ENCODE measurements around the gene MAMDC2.

The MAMDC2 gene, protein sequence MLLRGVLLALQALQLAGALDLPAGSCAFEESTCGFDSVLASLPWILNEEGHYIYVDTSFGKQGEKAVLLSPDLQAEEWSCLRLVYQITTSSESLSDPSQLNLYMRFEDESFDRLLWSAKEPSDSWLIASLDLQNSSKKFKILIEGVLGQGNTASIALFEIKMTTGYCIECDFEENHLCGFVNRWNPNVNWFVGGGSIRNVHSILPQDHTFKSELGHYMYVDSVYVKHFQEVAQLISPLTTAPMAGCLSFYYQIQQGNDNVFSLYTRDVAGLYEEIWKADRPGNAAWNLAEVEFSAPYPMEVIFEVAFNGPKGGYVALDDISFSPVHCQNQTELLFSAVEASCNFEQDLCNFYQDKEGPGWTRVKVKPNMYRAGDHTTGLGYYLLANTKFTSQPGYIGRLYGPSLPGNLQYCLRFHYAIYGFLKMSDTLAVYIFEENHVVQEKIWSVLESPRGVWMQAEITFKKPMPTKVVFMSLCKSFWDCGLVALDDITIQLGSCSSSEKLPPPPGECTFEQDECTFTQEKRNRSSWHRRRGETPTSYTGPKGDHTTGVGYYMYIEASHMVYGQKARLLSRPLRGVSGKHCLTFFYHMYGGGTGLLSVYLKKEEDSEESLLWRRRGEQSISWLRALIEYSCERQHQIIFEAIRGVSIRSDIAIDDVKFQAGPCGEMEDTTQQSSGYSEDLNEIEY

DNA sequence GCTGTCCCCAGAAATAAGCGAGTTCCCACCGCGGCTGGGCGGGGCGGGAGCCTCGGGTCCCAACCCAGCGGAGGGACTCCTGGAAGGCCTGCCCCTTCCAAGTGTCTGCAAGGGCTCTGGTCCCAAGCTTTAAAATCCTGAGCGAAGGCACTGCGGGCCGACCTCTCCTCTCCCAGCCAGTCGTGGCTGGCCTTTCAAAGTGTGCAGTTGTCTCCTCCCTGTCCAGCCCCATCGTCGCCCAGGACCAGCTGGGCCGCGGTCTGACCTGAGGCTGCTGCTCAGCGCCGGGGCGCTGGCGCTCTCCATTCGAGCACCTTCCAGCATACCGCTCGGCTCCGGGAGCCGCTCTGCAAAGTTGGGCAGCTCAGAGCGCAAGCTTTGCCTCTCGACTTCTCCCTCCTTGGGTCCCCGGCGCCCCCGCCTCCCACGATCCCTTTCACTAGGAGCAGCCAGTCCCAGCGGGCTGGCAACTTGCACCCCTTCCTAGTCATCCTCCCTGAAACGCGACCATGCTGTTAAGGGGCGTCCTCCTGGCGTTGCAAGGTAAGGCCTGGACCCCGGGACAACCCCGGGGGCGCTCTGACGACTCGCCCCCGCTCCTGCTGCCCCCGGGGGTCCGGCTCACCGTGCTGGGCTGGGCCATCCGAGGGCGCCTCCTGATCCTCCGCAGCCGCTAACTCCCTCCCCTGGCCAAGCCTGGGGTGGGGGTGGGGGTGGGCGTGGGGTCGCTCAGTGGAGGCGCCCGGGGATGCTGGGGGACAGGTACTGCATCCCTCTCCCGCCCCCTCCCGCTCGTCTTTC, at the start of gene MAMDC2:
Gene MAMDC2 (plus strand): TSS at position 160 of the 801 bp plus-strand sequence. CDS start 350 bp downstream, at position 510.
- H3K4me3 ChIP-seq (ENCODE audit: low read length): no peak within 1 kb of the TSS
- no peak for TF ChIP-seq ZNF274 (IDR thresholded peaks at IDR 0.05; ENCODE audit: low read depth, low read length)

DNA sequence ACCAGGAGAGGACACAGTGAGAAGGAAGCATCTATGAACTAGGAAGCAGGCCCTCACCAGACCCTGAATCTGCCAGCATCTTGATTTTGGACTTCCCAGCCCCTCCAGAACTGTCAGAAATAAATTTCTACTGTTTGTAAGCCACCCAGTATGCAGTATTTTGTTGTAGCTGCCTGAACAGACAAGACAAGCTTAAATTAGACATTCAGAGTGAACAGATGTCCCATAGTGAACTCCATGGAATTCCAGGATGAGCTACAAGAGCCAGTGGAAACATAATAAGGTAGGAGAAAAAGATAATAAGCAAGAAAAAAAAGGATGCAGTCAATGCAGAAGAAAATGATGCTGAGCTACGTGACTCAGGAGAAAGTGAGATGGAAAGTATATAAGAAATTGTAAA, 47.8 kb upstream of the MAMDC2 start:
- H3K4me3 ChIP-seq (ENCODE audit: low read length): no peak overlapping the region
- no peak for TF ChIP-seq ZNF274 (IDR thresholded peaks at IDR 0.05; ENCODE audit: low read depth, low read length)

DNA sequence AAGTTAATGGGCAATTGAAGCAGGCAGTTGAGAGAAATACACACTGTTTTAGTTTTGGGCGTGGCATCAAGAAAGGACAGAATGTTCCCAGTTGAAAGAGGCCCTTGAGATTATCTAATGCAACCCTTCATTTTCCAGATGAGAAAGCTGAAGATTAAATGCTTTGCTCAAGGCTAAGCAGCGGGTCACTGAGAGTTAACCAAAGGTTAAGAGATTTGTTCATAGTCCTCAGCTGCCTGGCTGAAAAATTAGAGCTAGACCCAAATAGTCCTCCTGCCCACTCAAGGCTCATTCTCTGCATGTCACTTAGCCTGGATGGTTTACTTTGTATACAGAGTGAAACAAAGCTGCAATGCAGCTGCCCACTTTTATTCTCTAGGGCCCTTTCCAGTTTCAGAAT, 46.7 kb upstream of the MAMDC2 start:
- no peak overlapping the region for H3K4me3 ChIP-seq (ENCODE audit: low read length)
- no peak for TF ChIP-seq ZNF274 (IDR thresholded peaks at IDR 0.05; ENCODE audit: low read depth, low read length)

DNA sequence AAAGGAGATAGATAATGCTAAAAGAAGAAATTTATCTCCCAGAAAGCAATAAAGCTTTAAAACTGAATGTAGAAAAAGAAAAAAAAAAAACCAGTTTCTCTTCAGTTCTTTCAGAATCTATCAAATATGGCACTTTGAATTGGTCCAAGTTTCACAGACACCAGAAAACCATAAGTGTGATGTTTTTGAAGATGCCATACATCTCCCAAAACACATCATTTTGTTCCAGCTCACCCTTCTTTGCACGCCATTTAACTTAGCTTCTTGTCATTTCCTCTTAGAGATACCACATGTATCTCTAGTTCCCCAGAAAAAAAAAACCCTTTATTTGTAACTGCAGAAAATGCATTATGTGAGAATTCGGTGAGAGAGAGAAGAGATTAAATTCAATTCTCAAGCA, 46.1 kb upstream of the MAMDC2 start:
- TF ChIP-seq ZNF274 (IDR thresholded peaks at IDR 0.05; ENCODE audit: low read depth, low read length): no peak
- H3K4me3 ChIP-seq (ENCODE audit: low read length): no peak overlapping the region

DNA sequence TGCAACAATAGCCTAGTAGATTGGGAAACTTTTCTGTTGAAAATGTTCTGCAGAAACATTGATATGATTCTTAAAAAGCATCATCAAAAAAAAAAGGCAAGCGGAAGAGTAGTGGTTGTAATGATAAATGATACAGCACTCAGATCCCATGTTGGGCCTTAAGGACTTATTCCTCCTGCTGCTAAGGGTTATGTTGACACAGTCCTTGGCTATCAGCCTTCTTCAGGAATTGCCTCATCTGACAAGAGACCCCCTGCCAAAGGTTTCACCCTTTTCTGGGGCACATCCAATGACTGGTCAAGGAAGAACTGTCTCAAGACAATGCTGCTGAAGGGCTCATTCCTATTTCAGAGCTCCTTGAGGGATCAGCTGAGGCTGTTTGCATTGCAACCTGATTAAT, 44.3 kb upstream of the MAMDC2 start:
- no peak for TF ChIP-seq ZNF274 (IDR thresholded peaks at IDR 0.05; ENCODE audit: low read depth, low read length)

DNA sequence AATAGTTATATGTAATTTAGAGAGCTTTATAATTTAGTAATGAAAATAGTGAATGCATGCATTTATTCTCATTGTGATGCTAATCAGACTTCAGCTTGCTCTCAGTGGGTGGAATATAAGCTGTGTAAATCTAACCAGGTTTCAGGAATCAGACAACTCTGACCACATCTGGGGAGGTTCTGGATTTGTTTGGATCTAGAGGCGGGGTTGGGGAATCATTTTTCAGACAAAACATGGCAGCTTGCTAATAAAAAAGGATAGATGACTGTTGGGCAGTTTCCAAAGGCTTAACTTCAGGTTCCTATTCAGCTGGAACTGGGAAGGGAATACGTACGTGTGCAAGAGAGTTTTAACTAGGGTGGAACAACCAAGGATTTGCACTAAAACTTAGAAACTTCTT, 43.2 kb upstream of the MAMDC2 start:
- no peak overlapping the region for H3K4me3 ChIP-seq (ENCODE audit: low read length)
- no peak for TF ChIP-seq ZNF274 (IDR thresholded peaks at IDR 0.05; ENCODE audit: low read depth, low read length)

More for the DNA sequence above, 44.3 kb upstream of the MAMDC2 start:
- no peak overlapping the region for H3K4me3 ChIP-seq (ENCODE audit: low read length)

DNA sequence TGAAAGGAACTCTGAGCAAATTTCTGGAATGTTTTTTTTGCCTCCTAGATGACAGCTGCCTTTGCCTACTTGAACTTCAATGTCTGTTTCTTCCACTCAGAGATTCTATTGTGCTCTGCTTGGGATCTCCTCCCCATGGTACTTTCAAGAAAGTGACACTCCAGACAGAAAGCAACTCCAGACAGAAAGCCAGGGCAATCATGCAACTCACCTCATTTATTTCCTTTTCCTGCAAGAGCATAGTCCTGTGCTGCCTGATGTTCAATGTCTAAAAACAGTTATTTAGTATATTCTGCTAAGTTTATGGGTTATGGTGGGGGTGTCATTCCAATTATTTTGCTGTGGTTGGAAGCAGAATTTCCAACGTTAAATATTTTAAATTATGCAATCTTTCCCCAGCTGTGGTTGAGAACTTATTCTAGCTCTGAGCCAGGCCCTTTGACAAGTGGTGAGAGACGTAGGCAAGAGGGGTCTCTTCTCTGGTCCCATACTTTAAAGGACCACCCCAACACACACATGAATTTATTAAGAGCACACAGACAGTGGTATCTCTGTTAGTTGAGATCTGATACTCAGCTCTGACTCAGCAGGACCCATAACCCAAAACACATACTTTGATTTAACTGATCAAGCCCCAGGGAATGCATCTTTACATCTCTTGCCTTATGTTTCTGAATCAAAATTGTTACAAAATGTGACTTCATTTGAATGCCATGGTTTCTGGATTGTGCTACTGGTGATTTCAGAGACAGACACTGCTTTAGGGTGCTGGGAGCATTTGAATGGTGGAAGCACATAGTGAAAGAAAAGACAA, 39.5 kb upstream of the MAMDC2 start:
- H3K4me3 ChIP-seq (ENCODE audit: low read length): no peak overlapping the region
- TF ChIP-seq ZNF274 (IDR thresholded peaks at IDR 0.05; ENCODE audit: low read depth, low read length): no peak

DNA sequence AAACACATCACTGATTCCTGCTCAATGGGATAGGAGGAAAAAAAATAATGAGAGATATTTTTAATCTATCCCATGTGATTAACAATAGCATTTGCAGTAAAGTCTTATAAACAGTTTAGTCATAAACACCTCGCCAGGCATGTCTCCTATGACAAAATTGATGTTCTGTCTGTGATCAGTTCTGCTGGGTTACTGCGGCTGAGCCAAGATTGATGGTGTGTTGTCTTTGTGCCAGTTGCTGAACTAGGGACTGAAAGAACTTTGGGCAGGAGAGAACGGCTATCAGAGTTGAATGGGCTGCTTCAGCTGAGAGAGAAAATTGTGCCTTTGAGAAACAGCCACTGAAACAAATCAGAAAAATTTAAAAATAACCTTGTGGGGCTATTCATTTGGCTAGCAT, 37.3 kb upstream of the MAMDC2 start:
- H3K4me3 ChIP-seq (ENCODE audit: low read length): no peak overlapping the region
- no peak for TF ChIP-seq ZNF274 (IDR thresholded peaks at IDR 0.05; ENCODE audit: low read depth, low read length)

DNA sequence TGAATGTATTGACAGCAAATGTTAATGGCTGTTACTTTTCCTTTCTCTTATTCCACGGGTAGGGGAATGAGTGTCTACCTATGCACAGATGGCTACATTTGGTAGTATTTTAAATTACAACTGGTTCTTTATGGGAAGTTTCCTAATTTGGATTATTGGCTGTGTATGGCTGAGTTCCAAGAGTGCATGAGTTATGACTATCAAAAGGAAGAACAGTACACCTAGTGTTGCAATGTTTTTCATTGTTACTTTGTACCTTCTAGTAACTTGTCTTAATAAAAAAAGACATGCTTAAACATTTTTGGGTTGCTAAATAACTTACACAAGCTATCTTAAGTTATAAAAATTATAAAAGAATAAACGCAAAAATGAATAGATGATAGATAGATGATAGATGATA, 35.8 kb upstream of the MAMDC2 start:
- H3K4me3 ChIP-seq (ENCODE audit: low read length): no peak overlapping the region
- TF ChIP-seq ZNF274 (IDR thresholded peaks at IDR 0.05; ENCODE audit: low read depth, low read length): no peak

DNA sequence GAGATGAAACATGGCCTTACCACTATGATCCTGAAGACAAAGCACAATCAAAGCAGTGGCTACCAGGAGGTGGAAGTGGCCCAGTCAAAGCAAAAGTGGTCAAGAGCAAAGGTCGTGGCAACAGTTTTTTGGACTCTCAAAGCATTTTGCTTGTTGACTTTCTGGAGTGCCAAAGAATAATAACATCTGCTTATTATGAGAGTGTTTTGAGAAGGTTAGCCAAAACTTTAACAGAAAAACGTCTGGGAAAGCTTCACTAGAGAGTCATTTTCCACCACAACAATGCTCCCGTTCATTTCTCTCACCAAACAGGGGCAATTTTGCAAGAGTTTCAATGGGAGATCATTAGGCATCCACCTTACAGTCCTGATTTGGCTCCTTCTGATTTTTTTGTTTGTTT, 33.6 kb upstream of the MAMDC2 start:
- no peak overlapping the region for H3K4me3 ChIP-seq (ENCODE audit: low read length)
- no peak for TF ChIP-seq ZNF274 (IDR thresholded peaks at IDR 0.05; ENCODE audit: low read depth, low read length)

DNA sequence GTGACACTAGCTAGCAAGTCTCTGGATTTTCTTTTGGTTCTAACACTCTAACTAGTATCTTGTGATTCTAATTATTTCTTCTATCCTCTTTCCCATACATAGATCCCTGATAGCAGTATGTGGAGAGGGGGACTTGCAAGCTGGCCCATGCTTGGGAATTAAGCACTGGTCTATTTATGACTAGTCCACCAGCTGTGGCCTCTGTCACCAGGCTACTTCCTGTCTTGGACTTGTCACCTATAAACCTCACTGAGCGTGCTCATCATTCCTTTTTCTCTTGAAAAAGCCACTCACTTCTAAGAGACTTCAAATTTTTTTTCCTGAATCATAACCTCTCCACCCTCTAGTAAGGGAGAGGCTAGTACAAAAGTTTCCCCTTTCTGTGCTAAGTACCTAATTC, 32.3 kb upstream of the MAMDC2 start:
- no peak overlapping the region for H3K4me3 ChIP-seq (ENCODE audit: low read length)
- no peak for TF ChIP-seq ZNF274 (IDR thresholded peaks at IDR 0.05; ENCODE audit: low read depth, low read length)

DNA sequence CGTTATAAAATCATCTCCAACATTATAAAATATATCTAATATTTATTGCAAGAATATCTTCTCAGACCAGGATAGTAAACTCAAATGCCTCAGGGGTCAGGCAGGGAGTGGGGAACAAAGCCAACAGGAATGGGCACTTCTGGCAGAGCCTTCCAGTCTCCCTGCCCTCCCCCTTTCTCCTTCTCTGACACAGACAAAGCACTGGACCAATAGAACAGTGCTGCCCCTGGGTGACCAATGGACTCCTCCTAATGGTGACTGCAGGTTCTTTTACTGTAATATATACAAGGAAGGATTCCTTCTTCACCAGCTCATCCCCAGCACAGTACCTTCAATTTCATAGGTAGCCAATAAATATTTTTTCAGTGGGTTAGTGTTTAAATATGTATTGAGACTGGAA, 31.1 kb upstream of the MAMDC2 start:
- TF ChIP-seq ZNF274 (IDR thresholded peaks at IDR 0.05; ENCODE audit: low read depth, low read length): no peak
- H3K4me3 ChIP-seq (ENCODE audit: low read length): no peak overlapping the region

DNA sequence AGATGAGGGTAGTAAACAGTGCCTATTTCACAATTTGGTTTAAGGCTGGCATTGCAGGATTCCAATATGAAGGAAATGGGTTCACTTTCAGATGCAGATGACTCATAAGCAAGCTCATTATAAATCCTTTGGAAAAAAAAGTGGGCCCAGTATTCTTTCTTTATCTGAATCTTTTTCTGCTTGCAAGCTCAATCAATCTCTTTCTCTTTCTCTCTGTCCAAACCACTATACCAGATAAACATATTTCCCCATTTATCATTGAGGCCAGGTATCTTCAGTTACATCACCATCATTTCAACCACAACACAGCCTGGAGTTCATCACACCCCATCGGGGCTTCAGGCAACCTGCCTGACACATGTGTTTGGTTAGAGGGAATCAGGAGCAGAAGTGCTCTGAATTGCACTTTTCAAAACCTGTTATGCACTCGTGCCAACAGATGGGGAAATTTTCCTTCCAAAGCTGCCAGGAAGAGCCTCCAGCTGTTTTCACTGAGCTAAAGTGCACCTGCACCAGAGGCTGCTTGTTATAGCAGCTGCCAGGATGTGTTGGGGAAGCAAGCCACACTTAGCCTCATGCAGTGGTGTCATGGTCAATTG, 30.0 kb upstream of the MAMDC2 start:
- TF ChIP-seq ZNF274 (IDR thresholded peaks at IDR 0.05; ENCODE audit: low read depth, low read length): no peak

More for the DNA sequence above, 30.0 kb upstream of the MAMDC2 start:
- no peak overlapping the region for H3K4me3 ChIP-seq (ENCODE audit: low read length)
